ENCODE data around the gene SMIM7.
"Not testable (repeated sequence)": the region's sequence is repeated elsewhere in the genome, so short reads cannot be mapped to it uniquely, and the experiment has no call there.

SMIM7 gene

DNA sequence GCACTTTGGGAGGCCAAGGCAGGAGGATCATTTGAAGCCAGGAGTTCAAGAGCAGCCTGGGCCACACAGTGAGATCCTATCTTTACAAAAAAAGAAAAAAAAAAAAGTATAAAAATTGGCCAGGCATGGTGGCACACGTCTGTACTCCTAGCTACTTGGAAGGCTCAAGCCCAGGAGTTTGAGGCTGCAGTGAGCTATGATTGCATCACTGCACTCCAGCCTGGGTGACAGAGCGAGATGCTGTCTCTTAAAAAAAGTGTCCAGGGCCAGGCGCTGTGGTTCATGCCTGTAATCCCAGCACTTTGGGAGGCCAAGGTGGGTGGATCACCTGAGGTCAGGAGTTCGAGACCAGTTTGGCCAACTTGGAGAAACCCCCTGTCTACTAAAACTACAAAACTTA, 13.9 kb upstream of the SMIM7 start:
- not testable (repeated sequence) for H3K4me1 ChIP-seq (ENCODE audit: control insufficient read depth, insufficient read depth, low read length); H3K4me3 ChIP-seq (ENCODE audit: low read length); H3K36me3 ChIP-seq (ENCODE audit: insufficient read depth, low read length); H3K4me2 ChIP-seq (ENCODE audit: low read length); H3K9ac ChIP-seq (ENCODE audit: low read depth, low read length); H3K27me3 ChIP-seq (ENCODE audit: control insufficient read depth, insufficient read depth, low read length); H3K9me3 ChIP-seq (replicated peaks; ENCODE audit: low read length)

GRCh38 chr19:16673231-16673630, 13.3 kb upstream of the SMIM7 start:
- no peak overlapping the region for H3K4me3 ChIP-seq (ENCODE audit: low read length)
- H3K27me3 ChIP-seq (ENCODE audit: control insufficient read depth, insufficient read depth, low read length), result no peaks in the 10 kb centered on the region
- no peaks in the 10 kb centered on the region for H3K36me3 ChIP-seq (ENCODE audit: insufficient read depth, low read length)
- H3K4me1 ChIP-seq (ENCODE audit: control insufficient read depth, insufficient read depth, low read length), result no peaks in the 10 kb centered on the region
- H3K9me3 ChIP-seq (replicated peaks; ENCODE audit: low read length), result no peaks in the 10 kb centered on the region
- no peak overlapping the region for H3K9ac ChIP-seq (ENCODE audit: low read depth, low read length)
- no peak overlapping the region for H3K4me2 ChIP-seq (ENCODE audit: low read length)

DNA sequence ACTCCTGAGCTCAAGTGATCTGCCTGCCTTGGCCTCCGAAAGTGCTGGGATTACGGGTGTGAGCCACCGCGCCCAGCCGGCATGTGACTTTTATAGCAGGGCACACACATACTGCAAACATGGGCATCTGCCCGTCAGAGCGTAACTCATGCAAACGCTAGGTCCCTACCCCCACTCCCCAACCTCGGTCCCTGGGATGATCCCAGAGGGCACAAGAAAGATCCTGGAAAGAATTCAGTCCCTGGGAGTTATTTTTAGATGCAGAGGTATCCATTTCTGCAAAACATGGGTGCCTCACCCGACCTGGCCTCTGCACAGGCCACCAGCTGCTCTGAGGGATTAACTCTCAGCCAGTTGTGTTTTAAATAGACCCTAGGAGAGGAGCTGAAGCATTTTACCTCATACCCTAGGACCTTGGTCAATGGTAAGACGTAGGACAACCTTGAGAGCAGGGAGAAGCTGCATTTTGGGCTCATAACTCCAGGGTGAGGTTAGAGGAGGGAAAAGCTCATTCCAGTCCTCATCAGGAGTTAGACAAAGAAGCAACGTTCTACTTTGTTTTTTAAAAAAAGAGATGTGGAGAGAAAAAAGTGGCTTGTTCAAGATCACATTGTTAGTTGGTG, 11.8 kb upstream of the SMIM7 start:
- Histone ChIP-seq H3K9me3 (replicated peaks; ENCODE audit: low read length) (no peaks in the 10 kb centered on the region), H3K36me3 (ENCODE audit: insufficient read depth, low read length) (no peaks in the 10 kb centered on the region), H3K4me2 (ENCODE audit: low read length) (no peak overlapping the region), H3K27me3 (ENCODE audit: control insufficient read depth, insufficient read depth, low read length) (no peaks in the 10 kb centered on the region), H3K4me3 (ENCODE audit: low read length) (no peak overlapping the region), H3K4me1 (ENCODE audit: control insufficient read depth, insufficient read depth, low read length) (no peaks in the 10 kb centered on the region), H3K9ac (ENCODE audit: low read depth, low read length) (no peak overlapping the region)

GRCh38 chr19:16670291-16670690, 10.3 kb upstream of the SMIM7 start:
- H3K4me1 ChIP-seq (ENCODE audit: control insufficient read depth, insufficient read depth, low read length), result no peaks in the 10 kb centered on the region
- no peak overlapping the region for H3K4me2 ChIP-seq (ENCODE audit: low read length)
- H3K9me3 ChIP-seq (replicated peaks; ENCODE audit: low read length), result no peaks in the 10 kb centered on the region
- H3K27me3 ChIP-seq (ENCODE audit: control insufficient read depth, insufficient read depth, low read length), result no peaks in the 10 kb centered on the region
- H3K36me3 ChIP-seq (ENCODE audit: insufficient read depth, low read length), result no peaks in the 10 kb centered on the region
- H3K4me3 ChIP-seq (ENCODE audit: low read length), result no peak overlapping the region
- no peak overlapping the region for H3K9ac ChIP-seq (ENCODE audit: low read depth, low read length)

DNA sequence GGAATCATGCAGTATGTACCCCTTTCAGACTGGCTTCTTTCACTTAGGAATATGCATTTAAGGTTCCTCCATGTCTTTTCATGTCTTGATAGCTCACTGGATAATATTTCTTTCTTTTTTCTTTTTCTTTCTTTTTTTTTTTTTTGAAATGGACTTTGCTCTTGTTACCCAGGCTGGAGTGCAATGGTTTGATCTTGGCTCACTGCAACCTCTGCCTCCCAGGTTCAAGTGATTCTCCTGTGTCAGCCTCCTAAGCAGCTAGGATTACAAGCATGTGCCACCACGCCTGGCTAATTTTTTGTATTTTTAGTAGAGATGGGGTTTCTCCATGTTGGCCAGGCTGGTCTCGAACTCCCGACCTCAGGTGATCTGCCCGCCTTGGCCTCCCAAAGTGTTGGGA, 8.8 kb upstream of the SMIM7 start:
- not testable (repeated sequence) for H3K9ac ChIP-seq (ENCODE audit: low read depth, low read length); H3K27me3 ChIP-seq (ENCODE audit: control insufficient read depth, insufficient read depth, low read length); H3K36me3 ChIP-seq (ENCODE audit: insufficient read depth, low read length); H3K4me2 ChIP-seq (ENCODE audit: low read length); H3K9me3 ChIP-seq (replicated peaks; ENCODE audit: low read length); H3K4me3 ChIP-seq (ENCODE audit: low read length); H3K4me1 ChIP-seq (ENCODE audit: control insufficient read depth, insufficient read depth, low read length)

GRCh38 chr19:16668176-16668575, 8.2 kb upstream of the SMIM7 start:
- H3K36me3 ChIP-seq (ENCODE audit: insufficient read depth, low read length), result no peaks in the 10 kb centered on the region
- H3K27me3 ChIP-seq (ENCODE audit: control insufficient read depth, insufficient read depth, low read length), result no peaks in the 10 kb centered on the region
- no peak overlapping the region for H3K9ac ChIP-seq (ENCODE audit: low read depth, low read length)
- no peaks in the 10 kb centered on the region for H3K9me3 ChIP-seq (replicated peaks; ENCODE audit: low read length)
- no peak overlapping the region for H3K4me2 ChIP-seq (ENCODE audit: low read length)
- H3K4me3 ChIP-seq (ENCODE audit: low read length), result no peak overlapping the region
- H3K4me1 ChIP-seq (ENCODE audit: control insufficient read depth, insufficient read depth, low read length), result no peaks in the 10 kb centered on the region

GRCh38 chr19:16661480-16662034, 1.6 kb upstream of the SMIM7 start:
- Histone ChIP-seq H3K27me3 (ENCODE audit: control insufficient read depth, insufficient read depth, low read length) (no peaks in the 10 kb centered on the region), H3K4me2 (ENCODE audit: low read length) (peak overlapping the region; percentile 99), H3K4me1 (ENCODE audit: control insufficient read depth, insufficient read depth, low read length) (peaks cover 16% of the 10 kb centered on the region), H3K4me3 (ENCODE audit: low read length) (peak overlapping the region; percentile 98), H3K9ac (ENCODE audit: low read depth, low read length) (peak overlapping the region; percentile 45), H3K36me3 (ENCODE audit: insufficient read depth, low read length) (peaks cover 23% of the 10 kb centered on the region), H3K9me3 (replicated peaks; ENCODE audit: low read length) (no peaks in the 10 kb centered on the region)

DNA sequence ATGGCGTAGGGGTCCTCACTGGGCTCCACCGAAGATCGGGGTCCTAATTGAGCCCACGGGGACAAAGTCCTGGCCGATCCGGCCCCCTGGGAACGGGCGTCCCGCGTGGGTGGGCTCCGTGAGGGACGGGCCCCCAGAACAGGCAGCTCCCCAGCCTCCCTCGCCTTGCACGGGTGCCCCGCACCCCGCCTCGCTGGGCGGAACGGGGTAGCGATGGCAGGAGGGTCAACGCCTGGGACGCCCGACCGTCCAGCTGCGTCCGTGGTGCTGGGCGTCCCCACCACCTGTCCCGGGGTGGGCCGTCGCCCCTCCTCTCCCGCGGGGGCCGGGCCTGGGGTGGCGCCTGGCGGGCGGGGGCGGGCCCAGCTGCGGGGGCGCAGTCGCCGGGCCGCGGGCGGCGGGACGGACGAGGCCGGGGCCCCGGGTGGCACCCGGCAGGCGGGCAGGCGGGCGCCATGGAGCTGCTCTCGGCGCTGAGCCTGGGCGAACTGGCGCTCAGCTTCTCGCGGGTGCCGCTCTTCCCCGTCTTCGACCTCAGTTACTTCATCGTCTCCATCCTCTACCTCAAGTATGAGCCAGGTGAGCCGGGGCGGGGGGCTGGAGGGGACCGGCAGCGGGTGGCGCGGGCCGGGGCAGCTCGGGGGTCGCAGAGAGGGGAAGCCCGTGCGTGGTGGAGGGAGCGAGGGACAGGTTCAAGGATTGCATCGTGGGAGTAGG, 977 bp upstream of the SMIM7 start, which contains the start of gene TMEM38A:
Gene TMEM38A, plus strand, starts transcription at position 377 of the 717 bp plus-strand sequence. Its CDS starts 79 bp downstream, at position 456.
- Histone ChIP-seq H3K9me3 (replicated peaks; ENCODE audit: low read length) (no peaks in the 10 kb centered on the region), H3K4me1 (ENCODE audit: control insufficient read depth, insufficient read depth, low read length) (peaks cover 16% of the 10 kb centered on the region), H3K4me2 (ENCODE audit: low read length) (peak within 1 kb of the TSS; percentile 99), H3K27me3 (ENCODE audit: control insufficient read depth, insufficient read depth, low read length) (no peaks in the 10 kb centered on the region), H3K36me3 (ENCODE audit: insufficient read depth, low read length) (peaks cover 29% of the 10 kb centered on the region), H3K4me3 (ENCODE audit: low read length) (peak within 1 kb of the TSS; percentile 98), H3K9ac (ENCODE audit: low read depth, low read length) (peak within 1 kb of the TSS; percentile 96)

GRCh38 chr19:16659464-16659831, 496 bp downstream of the SMIM7 start:
- peak overlapping the region; percentile 96 for H3K9ac ChIP-seq (ENCODE audit: low read depth, low read length)
- peaks cover 16% of the 10 kb centered on the region for H3K4me1 ChIP-seq (ENCODE audit: control insufficient read depth, insufficient read depth, low read length)
- H3K4me2 ChIP-seq (ENCODE audit: low read length), result peak overlapping the region; percentile 99
- peak overlapping the region; percentile 98 for H3K4me3 ChIP-seq (ENCODE audit: low read length)
- no peaks in the 10 kb centered on the region for H3K9me3 ChIP-seq (replicated peaks; ENCODE audit: low read length)
- peaks cover 42% of the 10 kb centered on the region for H3K36me3 ChIP-seq (ENCODE audit: insufficient read depth, low read length)
- H3K27me3 ChIP-seq (ENCODE audit: control insufficient read depth, insufficient read depth, low read length), result no peaks in the 10 kb centered on the region

- Histone ChIP-seq H3K9ac (ENCODE audit: low read depth, low read length) (peak overlapping the region; percentile 18), H3K4me3 (ENCODE audit: low read length) (no peak overlapping the region), H3K36me3 (ENCODE audit: insufficient read depth, low read length) (peaks cover 61% of the 10 kb centered on the region), H3K4me2 (ENCODE audit: low read length) (no peak overlapping the region), H3K27me3 (ENCODE audit: control insufficient read depth, insufficient read depth, low read length) (no peaks in the 10 kb centered on the region), H3K9me3 (replicated peaks; ENCODE audit: low read length) (no peaks in the 10 kb centered on the region), H3K4me1 (ENCODE audit: control insufficient read depth, insufficient read depth, low read length) (peaks cover 16% of the 10 kb centered on the region)
Measured at GRCh38 chr19:16657384-16657783, 2.6 kb downstream of the SMIM7 start.

- Histone ChIP-seq H3K4me1 (ENCODE audit: control insufficient read depth, insufficient read depth, low read length) (peaks cover 10% of the 10 kb centered on the region), H3K9ac (ENCODE audit: low read depth, low read length) (no peak overlapping the region), H3K4me2 (ENCODE audit: low read length) (no peak overlapping the region), H3K9me3 (replicated peaks; ENCODE audit: low read length) (no peaks in the 10 kb centered on the region), H3K36me3 (ENCODE audit: insufficient read depth, low read length) (peaks cover 77% of the 10 kb centered on the region), H3K4me3 (ENCODE audit: low read length) (no peak overlapping the region), H3K27me3 (ENCODE audit: control insufficient read depth, insufficient read depth, low read length) (no peaks in the 10 kb centered on the region)
Measured at GRCh38 chr19:16655727-16656126, 4.2 kb downstream of the SMIM7 start.

- H3K9me3 ChIP-seq (replicated peaks; ENCODE audit: low read length), result no peaks in the 10 kb centered on the region
- peaks cover 79% of the 10 kb centered on the region for H3K36me3 ChIP-seq (ENCODE audit: insufficient read depth, low read length)
- H3K27me3 ChIP-seq (ENCODE audit: control insufficient read depth, insufficient read depth, low read length), result no peaks in the 10 kb centered on the region
- no peak overlapping the region for H3K9ac ChIP-seq (ENCODE audit: low read depth, low read length)
- H3K4me3 ChIP-seq (ENCODE audit: low read length), result no peak overlapping the region
- no peak overlapping the region for H3K4me2 ChIP-seq (ENCODE audit: low read length)
- H3K4me1 ChIP-seq (ENCODE audit: control insufficient read depth, insufficient read depth, low read length), result peaks cover 5% of the 10 kb centered on the region
Measured at GRCh38 chr19:16654627-16655026, 5.3 kb downstream of the SMIM7 start.
